RWPE2 (cell line): ENCODE data around the gene FHIT.
"Not testable (repeated sequence)": the region's sequence is repeated elsewhere in the genome, so short reads cannot be mapped to it uniquely, and the experiment has no call there.

Experiments used
- ATAC-seq: fragments of 200-7000 bp; cut with Tn5 transposase; 3 replicates; pipeline ENCODE4 v1.9.1; 2021; ENCODE audit warnings: low read depth
- DNase-seq: peaks from one replicate; pipeline ENCODE4 v3.0.0-alpha.2; 2020; ENCODE audit warnings: low spot score
- H3K27ac ChIP-seq: fragments of 450-650 bp; 2 replicates; pipeline ENCODE4 v1.5.1; 2017; ENCODE audit warnings: mild to moderate bottlenecking; ENCODE audit not compliant: poor library complexity, severe bottlenecking
- H3K27me3 ChIP-seq: fragments of 250-450 bp; sonication (Bioruptor Pico); 2 replicates; pipeline ENCODE4 v1.5.1; 2021; ENCODE audit warnings: mild to moderate bottlenecking, moderate library complexity; ENCODE audit not compliant: insufficient read depth, poor library complexity, severe bottlenecking
- H3K36me3 ChIP-seq: fragments of 250-450 bp; sonication (Bioruptor Pico); 2 replicates; pipeline ENCODE4 v1.5.1; 2020; ENCODE audit warnings: low read depth, mild to moderate bottlenecking, moderate library complexity
- H3K4me1 ChIP-seq: fragments of 250-450 bp; sonication (Bioruptor Pico); 2 replicates; pipeline ENCODE4 v1.5.1; 2021; ENCODE audit warnings: mild to moderate bottlenecking, moderate library complexity; ENCODE audit not compliant: insufficient read depth, poor library complexity, severe bottlenecking
- H3K4me3 ChIP-seq: fragments of 250-450 bp; sonication (Bioruptor Pico); 2 replicates; pipeline ENCODE4 v1.5.1; 2021; ENCODE audit warnings: mild to moderate bottlenecking, moderate library complexity; ENCODE audit not compliant: severe bottlenecking
- H3K9me3 ChIP-seq: fragments of 250-450 bp; sonication (Bioruptor Pico); 2 replicates; pipeline ENCODE4 v1.5.1; 2021; ENCODE audit warnings: mild to moderate bottlenecking, moderate library complexity; ENCODE audit not compliant: severe bottlenecking
- TF ChIP-seq, protein P1 (sequence below): fragments of 450-650 bp; IDR thresholded peaks from one replicate; pipeline ENCODE4 v1.5.1; 2017; ENCODE audit warnings: mild to moderate bottlenecking, moderate library complexity; ENCODE audit not compliant: poor library complexity, severe bottlenecking

The FHIT gene

DNA sequence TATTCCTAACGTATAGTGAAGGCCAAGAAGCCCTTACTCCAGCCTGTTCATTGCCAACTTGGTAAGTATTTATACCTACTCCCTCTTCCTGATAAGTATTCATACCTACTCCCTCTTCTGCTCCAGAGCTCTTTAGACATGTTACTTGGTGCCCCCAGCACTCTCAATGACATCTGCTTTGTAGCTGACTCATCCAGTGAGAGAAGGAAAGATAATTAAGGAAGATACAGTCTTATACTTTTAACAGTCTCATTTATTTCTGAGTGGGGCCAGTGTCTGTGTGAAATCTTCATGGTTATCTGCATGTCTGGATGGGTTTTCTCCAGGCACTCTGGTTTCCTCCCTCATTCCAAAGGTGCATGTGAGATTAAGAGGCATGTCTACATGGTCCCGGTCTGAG is 698.7 kb downstream of the FHIT start:
- no peaks in the 10 kb centered on the region for H3K27me3 ChIP-seq
- no peaks in the 10 kb centered on the region for H3K9me3 ChIP-seq
- DNase-seq (no peak), ATAC-seq (no peak)
- TF ChIP-seq, protein P1, sequence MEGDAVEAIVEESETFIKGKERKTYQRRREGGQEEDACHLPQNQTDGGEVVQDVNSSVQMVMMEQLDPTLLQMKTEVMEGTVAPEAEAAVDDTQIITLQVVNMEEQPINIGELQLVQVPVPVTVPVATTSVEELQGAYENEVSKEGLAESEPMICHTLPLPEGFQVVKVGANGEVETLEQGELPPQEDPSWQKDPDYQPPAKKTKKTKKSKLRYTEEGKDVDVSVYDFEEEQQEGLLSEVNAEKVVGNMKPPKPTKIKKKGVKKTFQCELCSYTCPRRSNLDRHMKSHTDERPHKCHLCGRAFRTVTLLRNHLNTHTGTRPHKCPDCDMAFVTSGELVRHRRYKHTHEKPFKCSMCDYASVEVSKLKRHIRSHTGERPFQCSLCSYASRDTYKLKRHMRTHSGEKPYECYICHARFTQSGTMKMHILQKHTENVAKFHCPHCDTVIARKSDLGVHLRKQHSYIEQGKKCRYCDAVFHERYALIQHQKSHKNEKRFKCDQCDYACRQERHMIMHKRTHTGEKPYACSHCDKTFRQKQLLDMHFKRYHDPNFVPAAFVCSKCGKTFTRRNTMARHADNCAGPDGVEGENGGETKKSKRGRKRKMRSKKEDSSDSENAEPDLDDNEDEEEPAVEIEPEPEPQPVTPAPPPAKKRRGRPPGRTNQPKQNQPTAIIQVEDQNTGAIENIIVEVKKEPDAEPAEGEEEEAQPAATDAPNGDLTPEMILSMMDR: no peak
- H3K27ac ChIP-seq: no peak overlapping the region
- no peaks in the 10 kb centered on the region for H3K36me3 ChIP-seq
- peaks cover 3% of the 10 kb centered on the region for H3K4me1 ChIP-seq
- no peak overlapping the region for H3K4me3 ChIP-seq

DNA sequence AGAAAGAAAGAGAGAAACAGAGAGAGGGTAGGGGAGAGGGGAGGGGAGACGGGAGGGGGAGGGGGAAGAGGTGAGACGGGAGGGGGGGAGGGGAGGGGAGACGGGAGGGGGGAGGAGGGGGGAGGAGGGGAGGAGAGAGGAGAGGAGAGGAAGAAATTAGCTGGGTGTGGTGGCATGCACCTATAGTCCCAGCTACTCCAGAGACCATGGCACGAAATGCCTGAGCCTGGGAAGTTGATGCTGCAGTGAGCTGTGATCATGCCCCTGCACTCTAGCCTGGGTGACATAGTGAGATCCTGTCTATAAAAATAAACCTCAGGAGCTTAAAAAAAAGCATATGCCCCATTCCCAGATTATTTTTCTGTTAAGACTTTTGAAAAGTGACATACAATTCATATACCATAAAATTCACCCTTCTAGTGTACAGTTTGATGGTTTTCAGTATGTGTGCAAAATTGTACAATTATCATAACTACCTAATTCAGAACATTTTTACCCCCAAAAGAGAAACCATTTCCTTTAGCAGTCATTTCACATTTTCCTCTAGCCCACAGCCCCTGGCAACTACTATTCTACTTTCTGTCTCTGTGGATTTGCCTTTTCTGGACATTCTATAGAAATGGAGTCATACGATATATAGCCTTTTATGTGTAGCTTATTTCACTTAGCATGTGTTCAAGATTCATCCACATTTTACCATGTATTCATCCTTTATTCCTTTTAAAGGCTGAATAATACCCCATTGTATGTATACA is 699.6 kb downstream of the FHIT start:
- no peak for DNase-seq
- no peak overlapping the region for H3K4me3 ChIP-seq
- peaks cover 3% of the 10 kb centered on the region for H3K4me1 ChIP-seq
- H3K27me3 ChIP-seq: no peaks in the 10 kb centered on the region
- no peaks in the 10 kb centered on the region for H3K36me3 ChIP-seq
- H3K27ac ChIP-seq: no peak overlapping the region
- no peak for ATAC-seq
- no peaks in the 10 kb centered on the region for H3K9me3 ChIP-seq
- TF ChIP-seq, protein P1: no peak

DNA sequence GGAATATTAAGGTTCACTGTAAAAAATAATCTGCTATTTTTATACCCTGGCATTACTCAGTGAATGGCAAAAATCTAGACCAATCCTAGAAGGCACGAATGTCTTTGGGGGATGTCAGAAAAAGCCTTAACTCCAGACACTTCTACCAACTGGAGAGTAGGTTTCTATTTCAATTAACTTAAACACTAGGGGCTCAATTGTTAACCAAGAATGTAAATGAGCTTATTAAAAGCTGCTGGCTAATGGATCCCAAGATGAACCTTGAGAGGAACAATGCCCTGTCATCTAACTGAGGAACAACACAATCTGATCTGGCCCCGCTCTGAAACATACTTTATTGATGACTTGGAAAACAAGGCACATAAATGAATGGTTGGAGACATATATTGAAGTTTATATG is 701.4 kb downstream of the FHIT start:
- ATAC-seq: no peak
- Histone ChIP-seq H3K27ac (no peak overlapping the region), H3K9me3 (no peaks in the 10 kb centered on the region), H3K36me3 (no peaks in the 10 kb centered on the region), H3K4me3 (no peak overlapping the region), H3K27me3 (no peaks in the 10 kb centered on the region), H3K4me1 (no peaks in the 10 kb centered on the region)
- TF ChIP-seq, protein P1: no peak
- DNase-seq: no peak

DNA sequence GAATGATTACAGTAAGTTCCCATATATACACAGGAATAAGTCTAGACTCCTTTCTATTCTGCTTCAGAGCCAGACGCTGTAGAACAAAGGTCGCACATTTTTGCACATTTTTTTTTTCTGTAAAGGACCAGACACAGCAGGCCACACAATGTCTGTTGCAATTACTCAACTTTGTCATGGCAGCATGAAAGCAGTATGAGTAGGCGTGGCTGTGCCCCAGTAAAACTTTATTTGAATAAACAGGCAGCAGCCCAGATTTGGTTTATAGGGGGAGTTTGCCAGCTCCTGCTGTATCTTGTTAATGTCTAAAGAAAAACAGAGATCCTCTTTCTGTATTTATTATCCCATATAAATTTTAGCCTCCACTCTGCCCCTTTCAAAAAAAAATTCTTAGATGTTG is 708.3 kb downstream of the FHIT start:
- ATAC-seq (no peak), DNase-seq (no peak)
- Histone ChIP-seq H3K27ac (no peak overlapping the region), H3K4me3 (no peak overlapping the region), H3K36me3 (no peaks in the 10 kb centered on the region), H3K27me3 (no peaks in the 10 kb centered on the region), H3K4me1 (no peaks in the 10 kb centered on the region), H3K9me3 (no peaks in the 10 kb centered on the region)
- TF ChIP-seq, protein P1: no peak

DNA sequence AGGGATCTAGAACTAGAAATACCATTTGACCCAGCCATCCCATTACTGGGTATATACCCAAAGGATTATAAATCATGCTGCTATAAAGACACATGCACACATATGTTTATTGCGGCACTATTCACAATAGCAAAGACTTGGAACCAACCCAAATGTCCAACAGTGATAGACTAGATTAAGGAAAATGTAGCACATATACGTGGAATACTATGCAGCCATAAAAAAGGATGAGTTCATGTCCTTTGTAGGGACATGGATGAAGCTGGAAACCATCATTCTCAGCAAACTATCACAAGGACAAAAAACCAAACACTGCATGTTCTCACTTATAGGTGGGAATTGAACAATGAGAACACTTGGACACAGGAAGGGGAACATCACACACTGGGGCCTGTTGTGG is 711.9 kb downstream of the FHIT start:
- H3K4me1 ChIP-seq, H3K4me3 ChIP-seq, DNase-seq, H3K9me3 ChIP-seq, ATAC-seq, H3K27ac ChIP-seq, H3K27me3 ChIP-seq, H3K36me3 ChIP-seq: not testable (repeated sequence)
